Placental pericyte (primary cell): ENCODE data around the gene TRIM48. TPM values are rescaled to one million over a fixed set of nuclear protein-coding genes. Genes with fewer than 3 reads are reported as not detected.

Experiments
- small RNA-seq: library from RNA; depleted of rRNA; stranded (forward); fragments of <200 nt; gene quantifications from one replicate; pipeline ENCODE3, GENCODE V24; 2012; ENCODE audit warnings: low replicate concordance
- total RNA-seq: library from RNA; depleted of rRNA; stranded (reverse); fragments of >200 nt; gene quantifications from 2 replicates; pipeline ENCODE4 v1.2.3, GENCODE V29; 2012

The TRIM48 gene
- not detected in 2 replicates for total RNA-seq

GRCh38 chr11:55261855-55262254 is at the start of gene TRIM48:
TSS of gene TRIM48 (plus strand) at chr11:55262155. CDS start at chr11:55262268, 113 bp downstream.

Small RNA genes lying within 50 kb of the gene (small RNA-seq; reads per million reads assigned to genes)
- gene AP005597.4: not detected

Other genes starting within 250 kb of the TRIM48 start
- not detected in 2 replicates for gene OR4A16, start 81.0 kb downstream of the TRIM48 start, total RNA-seq
- gene OR4A15, start 105.8 kb downstream of the TRIM48 start, total RNA-seq: not detected in 2 replicates